ENCODE measurements around the gene LILRB2. TPM values are rescaled to one million over a fixed set of nuclear protein-coding genes. Genes with fewer than 3 reads are reported as not detected.

Gene LILRB2
- total RNA-seq, 1 experiment from 2014 or later, result not detected

GRCh38 chr19:54254195-54254906, 26.6 kb downstream of the LILRB2 start:
- Histone ChIP-seq H4K20me1 (ENCODE audit: control insufficient read depth, insufficient read depth, insufficient read length) (no peaks in the 10 kb centered on the region), H2AFZ (ENCODE audit: low read length) (no peak overlapping the region), H2AK5ac (ENCODE audit: insufficient read length, low read length) (no peak overlapping the region), H3K56ac (ENCODE audit: insufficient read length, low read depth, low read length) (no peak overlapping the region), H3K9ac (ENCODE audit: extremely low read depth, insufficient read length, low read length) (no peak overlapping the region), H3K27me3 (ENCODE audit: insufficient read depth, low read length) (no peaks in the 10 kb centered on the region), H2BK5ac (ENCODE audit: insufficient read length, low read length) (no peak overlapping the region), H3K4me2 (ENCODE audit: insufficient read depth, insufficient read length, low read length) (no peak overlapping the region), H2BK12ac (ENCODE audit: insufficient read length, low read depth, low read length) (no peak overlapping the region), H3K23ac (ENCODE audit: insufficient read length, low read depth, low read length) (no peak overlapping the region), H4K91ac (ENCODE audit: insufficient read length, low read depth, low read length) (no peak overlapping the region), H3T11ph (ENCODE audit: low read length) (no peak overlapping the region), H3K9me3 (ENCODE audit: control insufficient read depth, low read depth, low read length) (no peaks in the 10 kb centered on the region), H4K5ac (ENCODE audit: insufficient read length, low read depth, low read length) (no peak overlapping the region), H3K4ac (ENCODE audit: low read depth, low read length) (no peak overlapping the region), H2BK20ac (ENCODE audit: low read depth, low read length, poor library complexity, severe bottlenecking) (no peak overlapping the region), H2BK120ac (ENCODE audit: low read depth, low read length, poor library complexity, severe bottlenecking) (no peak overlapping the region), H3K27ac (ENCODE audit: insufficient read length, low read depth, low read length) (no peak overlapping the region), H3K79me1 (ENCODE audit: insufficient read depth, low read depth, low read length, poor library complexity, severe bottlenecking) (no peaks in the 10 kb centered on the region), H3K79me2 (ENCODE audit: insufficient read depth, low read length) (no peaks in the 10 kb centered on the region), H3K18ac (ENCODE audit: insufficient read length, low read depth, low read length) (no peak overlapping the region), H3K23me2 (ENCODE audit: insufficient read length, low read depth, low read length, poor library complexity, severe bottlenecking) (no peaks in the 10 kb centered on the region), H2BK15ac (ENCODE audit: low read depth, low read length) (no peak overlapping the region), H3K14ac (ENCODE audit: insufficient read depth, low read length) (no peak overlapping the region), H4K8ac (replicated peaks; ENCODE audit: insufficient read length, low read depth, low read length) (no peak overlapping the region), H3K4me1 (ENCODE audit: insufficient read depth, low read length) (no peaks in the 10 kb centered on the region)
- H3K4me3 Mint-ChIP-seq, result no peak overlapping the region
- DNase-seq, result peak; percentile 30
- H3K27ac Mint-ChIP-seq, result no peak overlapping the region
- H3K4me1 Mint-ChIP-seq, result peaks cover 3 to 6% of the 10 kb centered on the region in 2 experiments; a peak in 3 of 4 replicates
- peaks cover 37% of the 10 kb centered on the region for H3K27me3 Mint-ChIP-seq (ENCODE audit: low read depth)
- H3K36me3 Mint-ChIP-seq (ENCODE audit: insufficient read depth in 1 of 3, low read depth in 3 of 3), result no peaks in the 10 kb centered on the region
- TF ChIP-seq CTCF (conservative IDR thresholded peaks at IDR 0.05), result no peak
- peaks cover 0 to 25% of the 10 kb centered on the region in 2 experiments; a peak in 2 of 5 replicates for H3K9me3 Mint-ChIP-seq
- WGBS (ENCODE audit: extremely low coverage, insufficient read length, low lambda C conversion rate), result no CpG with 5 or more reads among the region's 17 CpGs
